ENCODE results near the gene DNAH1.

GRCh38 chr3:52331091-52331490 lies 15.0 kb downstream of the DNAH1 start:
- TF ChIP-seq CTCF (IDR thresholded peaks at IDR 0.05) = no peak
- no peak for TF ChIP-seq POLR2A (IDR thresholded peaks at IDR 0.05)
